H1 (cell line): ENCODE measurements around the gene ADK. TPM values are rescaled to one million over a fixed set of nuclear protein-coding genes. Genes with fewer than 3 reads are reported as not detected.

Source experiments
- SIN3A ChIP-seq, 2 experiments: IDR thresholded peaks in 1 of 2; conservative IDR thresholded peaks in 1 of 2; 2 replicates each; pipeline ENCODE4 v1.6.1; 2011 to 2012; ENCODE audit warnings: low read length in 2 of 2, improper control_type of control experiment in 1 of 2, low read depth in 1 of 2, mild to moderate bottlenecking in 1 of 2
- polyA plus RNA-seq, 7 experiments: library from polyadenylated mRNA; depleted of rRNA in 3 of 7; stranded (reverse) in 5 of 7; unstranded in 2 of 7; fragments of >200 nt in 5 of 7; fragments of 200-250 nt in 2 of 7; gene quantifications; 1 replicate in 5 of 7; 2 replicates in 1 of 7; 4 replicates in 1 of 7; pipeline versions ENCODE4 v1.2.1 to v1.2.3, GENCODE V29; 2011 to 2013; ENCODE audit warnings: missing spikeins in 2 of 7, mixed read lengths in 2 of 7
- total RNA-seq: library from RNA; stranded (reverse); fragmentation: NEBNext Ultra II Directional; extraction: Animal tissue kit (Norgen Biotek cat#: 25700); gene quantifications from 2 replicates; pipeline ENCODE4 v1.2.1, GENCODE V29; 2021

ADK gene
- total and polyA plus RNA-seq, 2 of the 8 experiments (the other 6 are each of a cell fraction or from before 2014, with no cell fraction given), result 12.3 to 42.4 TPM

DNA sequence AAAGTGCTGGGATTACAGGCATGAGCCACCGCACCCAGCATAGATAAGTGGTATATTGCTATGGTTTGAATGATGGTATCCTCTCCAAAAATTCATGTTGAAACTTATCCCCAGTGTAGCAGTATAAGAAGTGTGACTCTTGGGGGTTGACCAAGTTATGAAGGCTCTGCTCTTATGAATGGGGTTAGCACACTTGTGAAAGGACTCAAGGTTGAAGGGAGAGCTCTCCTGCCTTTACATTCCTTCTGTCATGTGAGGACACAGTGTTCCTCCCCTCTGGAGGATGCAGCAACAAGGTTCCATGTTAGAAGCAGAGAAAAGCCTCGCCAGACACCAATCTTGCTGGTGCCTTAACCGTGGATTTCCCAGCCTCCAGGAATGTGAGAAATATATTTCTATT, 58.0 kb downstream of the ADK start (continued):
- TF ChIP-seq SIN3A (conservative IDR thresholded peaks at IDR 0.05 in 1 of 2, IDR thresholded peaks at IDR 0.05 in 1 of 2; ENCODE audit: low read depth in 1 of 2, low read length in 2 of 2), result no peak
- TF ChIP-seq, all 59 proteins: peak for 0
